GM18951 (cell line): ENCODE data around the gene PPARD.
"Not testable (repeated sequence)": the region's sequence is repeated elsewhere in the genome, so short reads cannot be mapped to it uniquely, and the experiment has no call there.

Experiments used
- POLR2A ChIP-seq: IDR thresholded peaks from 4 replicates; pipeline ENCODE4 v1.6.1; 2011; ENCODE audit warnings: mild to moderate bottlenecking; ENCODE audit not compliant: insufficient read length, insufficient read depth; ENCODE audit errors: extremely low read depth
- in situ Hi-C: fragments of 300-500 bp; cut with MboI; formaldehyde crosslinking; loops from one replicate; pipeline ENCODE4 v1.12.0; 2022; ENCODE audit warnings: low sequenced_read_pairs, mixed read lengths, inconsistent platforms; ENCODE audit not compliant: unreplicated experiment

The PPARD gene

GRCh38 chr6:35319346-35320030 lies 22.9 kb upstream of the PPARD start:
- TF ChIP-seq POLR2A: no peak
- in situ Hi-C loops: loop anchor here (25.0 kb wide), 1 partner anchor 418 kb away; the partner anchor contains the start of gene ARMC12

GRCh38 chr6:35320031-35320410 lies 22.3 kb upstream of the PPARD start:
- in situ Hi-C loops: loop anchor here (25.0 kb wide), 1 partner anchor 417 kb away; the partner anchor contains the start of gene ARMC12
- TF ChIP-seq POLR2A: no peak

GRCh38 chr6:35321091-35321490 lies 21.3 kb upstream of the PPARD start:
- no peak for TF ChIP-seq POLR2A
- in situ Hi-C loops: loop anchor here (25.0 kb wide), 1 partner anchor 416 kb away; the partner anchor contains the start of gene ARMC12

GRCh38 chr6:35327349-35328027 lies 14.9 kb upstream of the PPARD start:
- no peak for TF ChIP-seq POLR2A
- in situ Hi-C loops: no loop called here

- no peak for TF ChIP-seq POLR2A
- in situ Hi-C loops: no loop called here
Observed at GRCh38 chr6:35328108-35328723, 14.1 kb upstream of the PPARD start.

GRCh38 chr6:35328965-35329364 lies 13.4 kb upstream of the PPARD start:
- in situ Hi-C loops: not testable (repeated sequence)

GRCh38 chr6:35330541-35331119 lies 11.7 kb upstream of the PPARD start:
- no peak for TF ChIP-seq POLR2A

GRCh38 chr6:35332074-35332887 lies 10.1 kb upstream of the PPARD start:
- in situ Hi-C loops: not testable (repeated sequence)

More at GRCh38 chr6:35330541-35331119, 11.7 kb upstream of the PPARD start:
- in situ Hi-C loops: no loop called here

- no peak for TF ChIP-seq POLR2A
- in situ Hi-C loops: loop anchor here (5.0 kb wide), 1 partner anchor 126 kb away; the partner anchor contains the start of gene RPL10A
Observed at GRCh38 chr6:35341557-35341956, 801 bp upstream of the PPARD start.

GRCh38 chr6:35343092-35343834 lies 905 bp downstream of the PPARD start:
- no peak for TF ChIP-seq POLR2A
- in situ Hi-C loops: loop anchor here (5.0 kb wide), 1 partner anchor 124 kb away; the partner anchor contains the start of gene RPL10A

- in situ Hi-C loops: loop anchor here (5.0 kb wide), 1 partner anchor 123 kb away; the partner anchor contains the start of gene RPL10A
- TF ChIP-seq POLR2A: no peak
Observed at GRCh38 chr6:35343835-35344550, 1.6 kb downstream of the PPARD start.

GRCh38 chr6:35351422-35351821 lies 9.1 kb downstream of the PPARD start:
- in situ Hi-C loops: loop anchor here (10.0 kb wide), 1 partner anchor 53 kb away; no protein-coding TSS in a partner anchor

More at GRCh38 chr6:35351422-35351821, 9.1 kb downstream of the PPARD start:
- TF ChIP-seq POLR2A: no peak
